Transverse colon (tissue), 4 donors: Measurements from ENCODE around the gene DDR2. TPM values are rescaled to one million over a fixed set of nuclear protein-coding genes. Genes with fewer than 3 reads are reported as not detected.

Experiments used
- DNase-seq: peaks from one replicate; pipeline ENCODE4 v3.0.0-alpha.2; 2019
- H3K27ac ChIP-seq, 4 donors: fragments of 200-600 bp; sonication (generic); 2 replicates each; pipeline ENCODE4 v1.5.1; 2016 to 2018; ENCODE audit warnings: inconsistent platforms in 4 of 4
- H3K27me3 ChIP-seq: fragments of 200-600 bp; sonication (generic); 2 replicates; pipeline ENCODE4 v1.5.1; 2017; ENCODE audit warnings: inconsistent platforms
- H3K36me3 ChIP-seq, 4 donors: fragments of 200-600 bp; sonication (generic); 2 replicates each; pipeline ENCODE4 v1.5.1; 2017 to 2019; ENCODE audit warnings: inconsistent platforms in 4 of 4
- H3K4me1 ChIP-seq, 4 donors: fragments of 200-600 bp; sonication (generic); 2 replicates each; pipeline ENCODE4 v1.5.1; 2017 to 2020; ENCODE audit warnings: inconsistent platforms in 4 of 4
- H3K4me3 ChIP-seq, 4 donors: fragments of 200-600 bp; sonication (generic); 1 replicate in 1 of 4; 2 replicates in 3 of 4; pipeline versions ENCODE4 v1.5.1 to v1.6.1; 2017 to 2019; ENCODE audit warnings: inconsistent platforms in 4 of 4
- H3K9me3 ChIP-seq, 2 donors: fragments of 200-600 bp; sonication (generic); 2 replicates each; pipeline ENCODE4 v1.5.1; 2017 to 2019; ENCODE audit warnings: inconsistent platforms in 2 of 2
- CTCF ChIP-seq, 5 experiments: fragments of 200-600 bp in 3 of 5; fragments of 450-650 bp in 2 of 5; sonication (generic) in 3 of 5; IDR thresholded peaks; 1 replicate in 2 of 5; 2 replicates in 3 of 5; pipeline ENCODE4 v1.5.1; 2016 to 2017; ENCODE audit warnings: antibody characterized with exemption in 5 of 5, inconsistent platforms in 3 of 5, mild to moderate bottlenecking in 2 of 5, moderate library complexity in 1 of 5
- EP300 ChIP-seq: sonication (generic); formaldehyde crosslinking; IDR thresholded peaks from one replicate; pipeline ENCODE4 v1.6.1; 2017; ENCODE audit warnings: antibody characterized with exemption, low read depth
- POLR2A ChIP-seq: fragments of 450-650 bp; IDR thresholded peaks from one replicate; pipeline ENCODE4 v1.6.1; 2016; ENCODE audit warnings: antibody characterized with exemption, mild to moderate bottlenecking, moderate library complexity
- POLR2AphosphoS5 ChIP-seq, 3 donors: sonication (generic); formaldehyde crosslinking; IDR thresholded peaks; one replicate each; pipeline ENCODE4 v1.6.1; 2016; ENCODE audit warnings: antibody characterized with exemption in 3 of 3
- WGBS, 2 donors: methylation state at CpG; one replicate each; pipeline ENCODE4 v1.1.5; 2018; ENCODE audit warnings: low coverage in 1 of 2; 5-methylcytosine and 5-hydroxymethylcytosine counted together
- in situ Hi-C, 4 donors: fragments of 200-750 bp; cut with MboI; loops; one replicate each; pipeline versions ENCODE4 v1.15.0 to v1.15.1; 2017; ENCODE audit warnings: low sequenced_read_pairs in 3 of 4, low pct_ligation_motif_present in 1 of 4, low pct_unique_long_range_greater_than_20kb in 1 of 4
- intact Hi-C: fragments of 100-400 bp; cut with DNase I; formaldehyde crosslinking; loops from one replicate; pipeline ENCODE4 v1.15.1; 2023; ENCODE audit warnings: low total_unique reads
- total RNA-seq, 4 donors: library from RNA; depleted of rRNA; stranded (reverse); fragments of >200 nt; gene quantifications; one replicate each; pipeline ENCODE4 v1.1.0, GENCODE V29; 2016

DDR2 gene
- total RNA-seq, 4 donors from 2014 or later: 33.3 to 54.1 (median 42.2) TPM

- Histone ChIP-seq H3K9me3 (no peaks in the 10 kb centered on the region), H3K4me1 (peaks cover 0 to 28% (median 4%) of the 10 kb centered on the region in 4 donors), H3K36me3 (no peaks in the 10 kb centered on the region), H3K4me3 (no peak overlapping the region), H3K27me3 (no peaks in the 10 kb centered on the region), H3K27ac (peak overlapping the region; percentile 68 to 89 (median 79))
- in situ Hi-C loops: no loop called here
- DNase-seq: no peak
- TF ChIP-seq POLR2A: no peak
- peak in 2 of 3 donors; percentile 23 to 40 for TF ChIP-seq POLR2AphosphoS5 (IDR thresholded peaks at IDR 0.05)
- 56 to 60% methylated on average over 2 of the region's 2 CpGs for WGBS, 2 donors
- intact Hi-C loops: no loop called here
Measured at GRCh38 chr1:162625679-162626078, 6.6 kb upstream of the DDR2 start.

- TF ChIP-seq EP300 (no peak), POLR2AphosphoS5 (IDR thresholded peaks at IDR 0.05) (no peak), POLR2A (no peak), CTCF (IDR thresholded peaks at IDR 0.05) (no peak)
- H3K27ac ChIP-seq: peak overlapping the region; percentile 68 to 89 (median 79)
- in situ Hi-C loops (no loop called here), intact Hi-C loops (no loop called here)
- no peak overlapping the region for H3K4me3 ChIP-seq
- H3K36me3 ChIP-seq: no peaks in the 10 kb centered on the region
- 52 to 57% methylated on average over 1 to 2 of the region's 2 CpGs for WGBS, 2 donors
- H3K4me1 ChIP-seq: peaks cover 0 to 29% (median 4%) of the 10 kb centered on the region in 4 donors
- H3K27me3 ChIP-seq: no peaks in the 10 kb centered on the region
- no peaks in the 10 kb centered on the region for H3K9me3 ChIP-seq
- no peak for DNase-seq
Measured at GRCh38 chr1:162626094-162626493, 6.2 kb upstream of the DDR2 start.

- intact Hi-C loops (no loop called here), in situ Hi-C loops (no loop called here)
- Histone ChIP-seq H3K9me3 (no peaks in the 10 kb centered on the region), H3K36me3 (no peaks in the 10 kb centered on the region), H3K27me3 (no peaks in the 10 kb centered on the region), H3K4me1 (peaks cover 0 to 29% (median 4%) of the 10 kb centered on the region in 4 donors), H3K27ac (peak overlapping the region; percentile 68 to 89 (median 79)), H3K4me3 (peak overlapping the region in 1 of 4 donors; percentile 12)
- no peak for DNase-seq
- TF ChIP-seq CTCF (IDR thresholded peaks at IDR 0.05): no peak
- no peak for TF ChIP-seq POLR2A
- no peak for TF ChIP-seq POLR2AphosphoS5 (IDR thresholded peaks at IDR 0.05)
- no peak for TF ChIP-seq EP300
- 10 to 20% methylated on average over 2 of the region's 2 CpGs for WGBS, 2 donors
Measured at GRCh38 chr1:162626761-162627160, 5.5 kb upstream of the DDR2 start.

GRCh38 chr1:162627662-162628296 is 4.5 kb upstream of the DDR2 start:
- 56 to 83% methylated on average over 1 to 3 of the region's 3 CpGs for WGBS, 2 donors

More at GRCh38 chr1:162627662-162628296, 4.5 kb upstream of the DDR2 start:
- TF ChIP-seq CTCF (IDR thresholded peaks at IDR 0.05) (peak; percentile 36 to 43 (median 40)), POLR2A (no peak)
- peaks cover 0 to 29% (median 4%) of the 10 kb centered on the region in 4 donors for H3K4me1 ChIP-seq
- H3K4me3 ChIP-seq: no peak overlapping the region
- H3K9me3 ChIP-seq: no peaks in the 10 kb centered on the region
- DNase-seq: no peak
- intact Hi-C loops: no loop called here
- no peaks in the 10 kb centered on the region for H3K36me3 ChIP-seq
- in situ Hi-C loops: no loop called here
- peak overlapping the region; percentile 68 to 89 (median 79) for H3K27ac ChIP-seq
- H3K27me3 ChIP-seq: no peaks in the 10 kb centered on the region
